Naive thymus-derived CD4-positive, alpha-beta T cell (primary cell): ENCODE measurements around the gene ZC3H18. TPM values are rescaled to one million over a fixed set of nuclear protein-coding genes. Genes with fewer than 3 reads are reported as not detected.

Source experiments
- ATAC-seq: fragments of 150-1000 bp; cut with Tn5 transposase; 2 replicates; pipeline ENCODE4 v1.10.0; 2021; ENCODE audit warnings: mild to moderate bottlenecking, moderate library complexity
- CTCF ChIA-PET: fragments of 350-600 bp; sonication (Branson Sonifier 250); formaldehyde crosslinking; loops from one replicate; lab custom pipeline; 2021; ENCODE audit warnings: antibody characterized with exemption; lab: Charles Lee
- POLR2A ChIA-PET: fragments of 350-600 bp; sonication (Branson Sonifier 250); formaldehyde crosslinking; loops from one replicate; lab custom pipeline; 2021; ENCODE audit warnings: antibody characterized with exemption, inconsistent platforms; lab: Charles Lee
- DNase-seq, 9 donors: peaks; one replicate each; pipeline versions ENCODE4 v3.0.0 to v3.0.0-alpha.2; 2020 to 2022; ENCODE audit warnings: mixed read lengths in 1 of 9
- H3K27ac ChIP-seq: one replicate; pipeline ENCODE4 v1.7.0; 2013; ENCODE audit warnings: mild to moderate bottlenecking, low read depth, low read length, moderate library complexity
- H3K27me3 ChIP-seq, 2 donors: one replicate each; pipeline ENCODE4 v1.7.0; 2013; ENCODE audit warnings: low read length in 2 of 2, mild to moderate bottlenecking in 2 of 2, moderate library complexity in 2 of 2; ENCODE audit not compliant: control insufficient read depth in 2 of 2, insufficient read depth in 2 of 2
- H3K36me3 ChIP-seq, 3 experiments: 1 replicate in 2 of 3; 2 replicates in 1 of 3; pipeline ENCODE4 v1.7.0; 2013; ENCODE audit warnings: low read length in 3 of 3, mild to moderate bottlenecking in 3 of 3, moderate library complexity in 1 of 3; ENCODE audit not compliant: insufficient read depth in 3 of 3, control insufficient read depth in 2 of 3
- H3K4me1 ChIP-seq, 2 donors: one replicate each; pipeline ENCODE4 v1.7.0; 2013; ENCODE audit warnings: low read length in 2 of 2, mild to moderate bottlenecking in 2 of 2, moderate library complexity in 1 of 2; ENCODE audit not compliant: control insufficient read depth in 2 of 2, insufficient read depth in 2 of 2
- H3K4me3 ChIP-seq: 2 replicates; pipeline ENCODE4 v1.7.0; 2013; ENCODE audit warnings: mild to moderate bottlenecking, low read length
- H3K9me3 ChIP-seq, 3 experiments: 1 replicate in 2 of 3; 2 replicates in 1 of 3; pipeline ENCODE4 v1.7.0; 2013; ENCODE audit warnings: low read length in 3 of 3; ENCODE audit not compliant: control insufficient read depth in 2 of 3
- H3K27ac Mint-ChIP-seq, 9 donors: one replicate each; pipeline ENCODE4 v1.8.0; 2020 to 2022; ENCODE audit warnings: mixed read lengths in 9 of 9, mild to moderate bottlenecking in 8 of 9, moderate library complexity in 5 of 9, inconsistent platforms in 2 of 9
- H3K27me3 Mint-ChIP-seq, 5 donors: one replicate each; pipeline ENCODE4 v1.8.0; 2021 to 2022; ENCODE audit warnings: mixed read lengths in 5 of 5, mild to moderate bottlenecking in 1 of 5
- H3K36me3 Mint-ChIP-seq, 5 donors: one replicate each; pipeline ENCODE4 v1.8.0; 2020 to 2022; ENCODE audit warnings: mixed read lengths in 5 of 5, mild to moderate bottlenecking in 3 of 5, inconsistent platforms in 1 of 5
- H3K4me1 Mint-ChIP-seq, 7 donors: one replicate each; pipeline ENCODE4 v1.8.0; 2020 to 2022; ENCODE audit warnings: mixed read lengths in 7 of 7, mild to moderate bottlenecking in 3 of 7, inconsistent platforms in 1 of 7
- H3K4me3 Mint-ChIP-seq, 10 donors: one replicate each; pipeline ENCODE4 v1.8.0; 2020 to 2022; ENCODE audit warnings: mild to moderate bottlenecking in 10 of 10, mixed read lengths in 10 of 10, moderate library complexity in 6 of 10, inconsistent platforms in 2 of 10
- H3K9me3 Mint-ChIP-seq, 11 donors: one replicate each; pipeline ENCODE4 v1.8.0; 2020 to 2022; ENCODE audit warnings: mixed read lengths in 11 of 11, mild to moderate bottlenecking in 4 of 11, inconsistent platforms in 1 of 11, moderate library complexity in 1 of 11
- intact Hi-C, 2 donors: fragments of 100-400 bp; cut with micrococcal nuclease; formaldehyde crosslinking; loops; one replicate each; pipeline ENCODE4 v1.15.1; 2023
- polyA plus RNA-seq, 2 donors: library from polyadenylated mRNA; unstranded; fragments of 300-500 nt; fragmentation: Illumina TruSeq; gene quantifications; one replicate each; pipeline ENCODE4 v1.2.3, GENCODE V29; 2021
- total RNA-seq, 6 experiments: library from RNA in 5 of 6; stranded (reverse) in 5 of 6; gene quantifications; 1 replicate in 5 of 6; 2 replicates in 1 of 6; pipeline ENCODE4 v1.2.3 and lab custom pipeline; 2021 to 2026

ZC3H18 gene
- total and polyA plus RNA-seq, 7 experiments from 2014 or later = 11.0 to 97.8 (median 78.2) TPM

- H3K27me3 ChIP-seq = no peaks in the 10 kb centered on the region
- H3K9me3 Mint-ChIP-seq = no peaks in the 10 kb centered on the region
- ChIA-PET CTCF (interaction anchor here (0.6 kb wide), 1 partner anchor 574 kb away, joined by 4 read pairs; no protein-coding TSS in a partner anchor), POLR2A (interaction anchor here (0.5 to 1.3 kb wide), 4 partner anchors 13 to 57 kb away, joined by 3 to 4 read pairs (median 3); no protein-coding TSS in a partner anchor)
- H3K36me3 ChIP-seq = peaks cover 0 to 86% (median 3%) of the 10 kb centered on the region in 3 experiments
- DNase-seq (peak in 4 of 9 donors; percentile 24 to 43 (median 41)), ATAC-seq (peak; percentile 88)
- intact Hi-C loops = loop anchor here in 1 of 2 donors (1.0 kb wide), 1 partner anchor 31 kb away; the partner anchor contains the start of gene CYBA
- peaks cover 0 to 20% (median 4%) of the 10 kb centered on the region in 5 donors for H3K36me3 Mint-ChIP-seq
- peak overlapping the region; percentile 41 to 93 (median 75) for H3K27ac Mint-ChIP-seq
- H3K4me3 ChIP-seq = no peak overlapping the region
- H3K27me3 Mint-ChIP-seq = no peaks in the 10 kb centered on the region
- H3K27ac ChIP-seq = peak overlapping the region; percentile 23
- H3K4me1 Mint-ChIP-seq = peaks cover 5 to 34% (median 20%) of the 10 kb centered on the region in 7 donors
- peak overlapping the region in 3 of 10 donors; percentile 9 to 68 (median 25) for H3K4me3 Mint-ChIP-seq
- H3K9me3 ChIP-seq = no peaks in the 10 kb centered on the region
- H3K4me1 ChIP-seq = peaks cover 0 to 35% of the 10 kb centered on the region in 2 donors
These were observed 49.9 kb downstream of the ZC3H18 start for GRCh38 chr16:88619859-88620815.

- POLR2A ChIA-PET = no interaction called here
- peaks cover 0 to 23% (median 4%) of the 10 kb centered on the region in 5 donors for H3K36me3 Mint-ChIP-seq
These were observed 51.9 kb downstream of the ZC3H18 start for GRCh38 chr16:88622125-88622524.

GRCh38 chr16:88622866-88623265, 52.7 kb downstream of the ZC3H18 start:
- no peak for DNase-seq
- peak overlapping the region in 1 of 9 donors; percentile 26 for H3K27ac Mint-ChIP-seq
- Histone ChIP-seq H3K4me3 (no peak overlapping the region), H3K27me3 (no peaks in the 10 kb centered on the region), H3K27ac (no peak overlapping the region), H3K4me1 (peaks cover 0 to 35% of the 10 kb centered on the region in 2 donors), H3K36me3 (peaks cover 0 to 79% (median 9%) of the 10 kb centered on the region in 3 experiments), H3K9me3 (no peaks in the 10 kb centered on the region)
- intact Hi-C loops = no loop called here
- H3K9me3 Mint-ChIP-seq = no peaks in the 10 kb centered on the region
- no peaks in the 10 kb centered on the region for H3K27me3 Mint-ChIP-seq
- H3K4me3 Mint-ChIP-seq = no peak overlapping the region
- POLR2A ChIA-PET = interaction anchor here (0.7 kb wide), 1 partner anchor 43 kb away, joined by 3 read pairs; no protein-coding TSS in a partner anchor
- H3K36me3 Mint-ChIP-seq = peaks cover 0 to 22% (median 5%) of the 10 kb centered on the region in 5 donors
- peaks cover 5 to 27% (median 13%) of the 10 kb centered on the region in 7 donors for H3K4me1 Mint-ChIP-seq
- ATAC-seq = no peak
- CTCF ChIA-PET = no interaction called here

More at GRCh38 chr16:88622125-88622524, 51.9 kb downstream of the ZC3H18 start:
- Histone ChIP-seq H3K27ac (no peak overlapping the region), H3K36me3 (peaks cover 0 to 79% (median 6%) of the 10 kb centered on the region in 3 experiments), H3K27me3 (no peaks in the 10 kb centered on the region), H3K9me3 (no peaks in the 10 kb centered on the region), H3K4me1 (peaks cover 0 to 35% of the 10 kb centered on the region in 2 donors), H3K4me3 (no peak overlapping the region)
- ATAC-seq (no peak), DNase-seq (no peak)
- no peak overlapping the region for H3K4me3 Mint-ChIP-seq
- CTCF ChIA-PET = no interaction called here
- intact Hi-C loops = no loop called here
- H3K9me3 Mint-ChIP-seq = no peaks in the 10 kb centered on the region
- H3K4me1 Mint-ChIP-seq = peaks cover 5 to 30% (median 13%) of the 10 kb centered on the region in 7 donors
- H3K27ac Mint-ChIP-seq = no peak overlapping the region
- no peaks in the 10 kb centered on the region for H3K27me3 Mint-ChIP-seq

GRCh38 chr16:88623858-88624257, 53.7 kb downstream of the ZC3H18 start:
- Histone ChIP-seq H3K27ac (no peak overlapping the region), H3K4me3 (no peak overlapping the region), H3K4me1 (peaks cover 0 to 31% of the 10 kb centered on the region in 2 donors), H3K36me3 (peaks cover 0 to 79% (median 11%) of the 10 kb centered on the region in 3 experiments), H3K9me3 (no peaks in the 10 kb centered on the region), H3K27me3 (no peaks in the 10 kb centered on the region)
- intact Hi-C loops = no loop called here
- Mint-ChIP-seq H3K27me3 (no peaks in the 10 kb centered on the region), H3K27ac (no peak overlapping the region), H3K4me1 (peaks cover 4 to 19% (median 11%) of the 10 kb centered on the region in 7 donors), H3K4me3 (no peak overlapping the region), H3K36me3 (peaks cover 0 to 23% (median 5%) of the 10 kb centered on the region in 5 donors), H3K9me3 (no peaks in the 10 kb centered on the region)
- DNase-seq (no peak), ATAC-seq (no peak)
- POLR2A ChIA-PET = no interaction called here
- CTCF ChIA-PET = no interaction called here

GRCh38 chr16:88624481-88624880, 54.3 kb downstream of the ZC3H18 start:
- Mint-ChIP-seq H3K27me3 (no peaks in the 10 kb centered on the region), H3K4me1 (peaks cover 0 to 14% (median 7%) of the 10 kb centered on the region in 7 donors), H3K27ac (no peak overlapping the region), H3K36me3 (peaks cover 0 to 23% (median 5%) of the 10 kb centered on the region in 5 donors), H3K9me3 (no peaks in the 10 kb centered on the region), H3K4me3 (no peak overlapping the region)
- H3K9me3 ChIP-seq = no peaks in the 10 kb centered on the region
- DNase-seq (no peak), ATAC-seq (no peak)
- no peak overlapping the region for H3K27ac ChIP-seq
- no peak overlapping the region for H3K4me3 ChIP-seq
- H3K4me1 ChIP-seq = peaks cover 0 to 25% of the 10 kb centered on the region in 2 donors
- intact Hi-C loops = no loop called here
- POLR2A ChIA-PET = no interaction called here
- H3K36me3 ChIP-seq = peaks cover 0 to 76% (median 11%) of the 10 kb centered on the region in 3 experiments
- CTCF ChIA-PET = no interaction called here
- no peaks in the 10 kb centered on the region for H3K27me3 ChIP-seq

- no peak for DNase-seq
- no peak for ATAC-seq
- H3K4me1 Mint-ChIP-seq = peaks cover 0 to 8% (median under 1%) of the 10 kb centered on the region in 7 donors
These were observed 54.9 kb downstream of the ZC3H18 start for GRCh38 chr16:88624977-88625576.

More at GRCh38 chr16:88624977-88625576, 54.9 kb downstream of the ZC3H18 start:
- Histone ChIP-seq H3K4me1 (peaks cover 0 to 23% of the 10 kb centered on the region in 2 donors), H3K4me3 (no peak overlapping the region), H3K9me3 (no peaks in the 10 kb centered on the region), H3K36me3 (peaks cover 0 to 76% (median 11%) of the 10 kb centered on the region in 3 experiments), H3K27me3 (no peaks in the 10 kb centered on the region), H3K27ac (no peak overlapping the region)
- CTCF ChIA-PET = no interaction called here
- no peaks in the 10 kb centered on the region for H3K27me3 Mint-ChIP-seq
- POLR2A ChIA-PET = interaction anchor here (1.5 kb wide), 1 partner anchor 75 kb away, joined by 4 read pairs; no protein-coding TSS in a partner anchor
- intact Hi-C loops = no loop called here
- peaks cover 0 to 23% (median 5%) of the 10 kb centered on the region in 5 donors for H3K36me3 Mint-ChIP-seq
- H3K27ac Mint-ChIP-seq = peak overlapping the region in 1 of 9 donors; percentile 38
- H3K9me3 Mint-ChIP-seq = no peaks in the 10 kb centered on the region
- no peak overlapping the region for H3K4me3 Mint-ChIP-seq
